Subcutaneous adipose tissue (tissue), 4 donors: ENCODE measurements around the gene NUDT15. TPM values are rescaled to one million over a fixed set of nuclear protein-coding genes. Genes with fewer than 3 reads are reported as not detected.

ENCODE experiments used
- CTCF ChIP-seq: fragments of 450-650 bp; IDR thresholded peaks from one replicate; pipeline ENCODE4 v1.5.1; 2016; ENCODE audit warnings: low read depth, mild to moderate bottlenecking, control low read depth, antibody characterized with exemption, moderate library complexity
- total RNA-seq, 4 donors: library from RNA; depleted of rRNA; stranded (reverse); fragments of >200 nt; gene quantifications; one replicate each; pipeline ENCODE4 v1.1.0, GENCODE V29; 2016

Gene NUDT15
- total RNA-seq, 4 donors from 2014 or later, result 6.6 to 15.3 (median 13.2) TPM

GRCh38 chr13:48081739-48082138 is 44.2 kb downstream of the NUDT15 start:
- no peak for TF ChIP-seq CTCF

- no peak for TF ChIP-seq CTCF
Observed at GRCh38 chr13:48086272-48086671, 48.7 kb downstream of the NUDT15 start.

- TF ChIP-seq CTCF, result no peak
Observed at GRCh38 chr13:48093588-48093987, 56.1 kb downstream of the NUDT15 start.

GRCh38 chr13:48094404-48094780 is 56.9 kb downstream of the NUDT15 start:
- no peak for TF ChIP-seq CTCF

- TF ChIP-seq CTCF, result no peak
Observed at GRCh38 chr13:48094781-48095502, 57.4 kb downstream of the NUDT15 start, which contains the start of gene MED4. Gene MED4 (minus strand): TSS chr13:48095104. CDS start chr13:48095078, 26 bp downstream.

GRCh38 chr13:48096670-48097069 is 59.1 kb downstream of the NUDT15 start:
- TF ChIP-seq CTCF, result no peak

Other genes starting within 250 kb of the NUDT15 start
- 100 to 1,000 TPM in 1 of 4 donors, 10 to 100 TPM in 3; 61.4 to 105 (median 87.4) TPM for gene SUCLA2, start 36.5 kb upstream of the NUDT15 start, total RNA-seq
- gene MED4, start 57.4 kb downstream of the NUDT15 start, total RNA-seq, result 10 to 100 TPM; 32.3 to 45.2 (median 40.1) TPM
- 1,000 to 10,000 TPM in 2 of 4 donors, 100 to 1,000 TPM in 2; 665 to 1,817 (median 866) TPM for gene ITM2B, start 195.5 kb downstream of the NUDT15 start, total RNA-seq